Measurements from ENCODE around the gene CNGA2.

DNA sequence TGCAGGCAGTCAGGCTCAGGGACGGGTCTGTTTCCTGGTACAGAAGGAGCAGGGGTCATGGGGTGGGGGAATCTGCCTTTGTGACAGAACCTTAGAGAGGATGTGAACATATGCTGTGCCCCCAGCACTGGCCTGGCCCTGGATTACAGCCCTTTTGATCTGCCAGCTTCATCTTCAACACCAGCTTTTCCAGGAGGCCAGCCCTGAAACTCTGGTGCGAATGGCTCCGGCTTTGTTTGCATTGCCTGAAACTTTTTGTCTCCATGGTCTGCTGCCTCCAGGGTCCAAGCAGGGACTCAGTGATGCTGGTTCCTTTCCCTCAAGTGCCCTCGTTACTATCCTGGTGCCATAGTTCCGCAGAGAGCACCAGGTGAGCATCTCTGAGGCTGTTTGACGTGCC lies 2.1 kb downstream of the CNGA2 start:
- TF ChIP-seq POLR2A (IDR thresholded peaks at IDR 0.05) = no peak
- TF ChIP-seq, protein P1, sequence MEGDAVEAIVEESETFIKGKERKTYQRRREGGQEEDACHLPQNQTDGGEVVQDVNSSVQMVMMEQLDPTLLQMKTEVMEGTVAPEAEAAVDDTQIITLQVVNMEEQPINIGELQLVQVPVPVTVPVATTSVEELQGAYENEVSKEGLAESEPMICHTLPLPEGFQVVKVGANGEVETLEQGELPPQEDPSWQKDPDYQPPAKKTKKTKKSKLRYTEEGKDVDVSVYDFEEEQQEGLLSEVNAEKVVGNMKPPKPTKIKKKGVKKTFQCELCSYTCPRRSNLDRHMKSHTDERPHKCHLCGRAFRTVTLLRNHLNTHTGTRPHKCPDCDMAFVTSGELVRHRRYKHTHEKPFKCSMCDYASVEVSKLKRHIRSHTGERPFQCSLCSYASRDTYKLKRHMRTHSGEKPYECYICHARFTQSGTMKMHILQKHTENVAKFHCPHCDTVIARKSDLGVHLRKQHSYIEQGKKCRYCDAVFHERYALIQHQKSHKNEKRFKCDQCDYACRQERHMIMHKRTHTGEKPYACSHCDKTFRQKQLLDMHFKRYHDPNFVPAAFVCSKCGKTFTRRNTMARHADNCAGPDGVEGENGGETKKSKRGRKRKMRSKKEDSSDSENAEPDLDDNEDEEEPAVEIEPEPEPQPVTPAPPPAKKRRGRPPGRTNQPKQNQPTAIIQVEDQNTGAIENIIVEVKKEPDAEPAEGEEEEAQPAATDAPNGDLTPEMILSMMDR (IDR thresholded peaks at IDR 0.05) = no peak
